Measurements from ENCODE around the gene CDC42EP2. TPM values are rescaled to one million over a fixed set of nuclear protein-coding genes. Genes with fewer than 3 reads are reported as not detected.

The CDC42EP2 gene
- total and polyA plus RNA-seq, 2 of the 13 experiments (the other 11 are each of a cell fraction or from before 2014, with no cell fraction given): 2.3 to 7.1 TPM

- intact Hi-C loops (cut with micrococcal nuclease; ENCODE audit: unreplicated experiment): no loop called here
- Histone ChIP-seq H2AFZ (ENCODE audit: low read length) (no peak overlapping the region), H4K20me1 (ENCODE audit: insufficient read depth, low read length) (no peaks in the 10 kb centered on the region), H3K27me3 (ENCODE audit: control insufficient read depth in 1 of 2, insufficient read depth in 2 of 2, low read length in 2 of 2) (no peaks in the 10 kb centered on the region), H3K9me3 (ENCODE audit: low read length) (no peaks in the 10 kb centered on the region), H3K27ac (ENCODE audit: extremely low read length, insufficient read depth, low read length) (peak overlapping the region; percentile 75), H3K36me3 (replicated peaks in 1 of 2; ENCODE audit: control insufficient read depth in 1 of 2, insufficient read depth in 2 of 2, low read length in 2 of 2) (0 out of 5 replicates have a peak, but pooled peaks cover 0 to 2% of the 10 kb centered on the region in 2 experiments), H3K79me2 (ENCODE audit: insufficient read depth, low read length) (no peaks in the 10 kb centered on the region), H3K4me2 (ENCODE audit: low read depth, low read length) (peak overlapping the region; percentile 76), H3K4me1 (ENCODE audit: insufficient read depth, low read length) (peaks cover 56% of the 10 kb centered on the region), H3K9ac (ENCODE audit: insufficient read depth, low read depth, low read length) (peak overlapping the region; percentile 48), H3K4me3 (replicated peaks in 1 of 3; ENCODE audit: insufficient read depth in 1 of 3, low read depth in 2 of 3, low read length in 3 of 3) (peak overlapping the region in 2 of 3 experiments; percentile 4 to 56; a peak in 3 of 6 replicates)
- DNase-seq (ENCODE audit: low spot score) (peak; percentile 95), FAIRE-seq (peak; percentile 98), ATAC-seq (peak; percentile 80)
- CTCF ChIA-PET (ENCODE audit: low intra/inter-chr PET ratio, low total read pairs): no interaction called here
- WGBS (ENCODE audit: low lambda C conversion rate): 1% methylated on average over 8 of the region's 8 CpGs
- POLR2A ChIA-PET: interaction anchor here (0.6 to 6.3 kb wide), 26 partner anchors 9 to 236 kb away, joined by 3 to 87 read pairs (median 5); partner anchors contain the start of genes DPF2, FAU, MALAT1 and NEAT1
- in situ Hi-C loops (cut with HindIII; ENCODE audit: extremely low pct_ligation_motif_present, low pct_unique_long_range_greater_than_20kb): no loop called here
- BruUV-seq (replicated peaks): no TSS peak
- TF ChIP-seq, protein P1, sequence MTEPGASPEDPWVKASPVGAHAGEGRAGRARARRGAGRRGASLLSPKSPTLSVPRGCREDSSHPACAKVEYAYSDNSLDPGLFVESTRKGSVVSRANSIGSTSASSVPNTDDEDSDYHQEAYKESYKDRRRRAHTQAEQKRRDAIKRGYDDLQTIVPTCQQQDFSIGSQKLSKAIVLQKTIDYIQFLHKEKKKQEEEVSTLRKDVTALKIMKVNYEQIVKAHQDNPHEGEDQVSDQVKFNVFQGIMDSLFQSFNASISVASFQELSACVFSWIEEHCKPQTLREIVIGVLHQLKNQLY (CRISPR knock-in tag; IDR thresholded peaks at IDR 0.05): no peak
- TF ChIP-seq GPN1 (CRISPR knock-in tag; IDR thresholded peaks at IDR 0.05; ENCODE audit: borderline replicate concordance): no peak
- no peak for TF ChIP-seq BRD4 (CRISPR knock-in tag; IDR thresholded peaks at IDR 0.05)
- TF ChIP-seq TOE1 (CRISPR knock-in tag; IDR thresholded peaks at IDR 0.05): peak; percentile 36; the same call in 1 of the 2 replicates
- peak; percentile 72 for TF ChIP-seq SALL1 (CRISPR knock-in tag; IDR thresholded peaks at IDR 0.05)
- TF ChIP-seq, protein P2, sequence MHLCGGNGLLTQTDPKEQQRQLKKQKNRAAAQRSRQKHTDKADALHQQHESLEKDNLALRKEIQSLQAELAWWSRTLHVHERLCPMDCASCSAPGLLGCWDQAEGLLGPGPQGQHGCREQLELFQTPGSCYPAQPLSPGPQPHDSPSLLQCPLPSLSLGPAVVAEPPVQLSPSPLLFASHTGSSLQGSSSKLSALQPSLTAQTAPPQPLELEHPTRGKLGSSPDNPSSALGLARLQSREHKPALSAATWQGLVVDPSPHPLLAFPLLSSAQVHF (CRISPR knock-in tag; IDR thresholded peaks at IDR 0.05): no peak
- no peak for TF ChIP-seq ZNF773 (CRISPR knock-in tag; IDR thresholded peaks at IDR 0.05; ENCODE audit: borderline replicate concordance)
- TF ChIP-seq SP2 (CRISPR knock-in tag; IDR thresholded peaks at IDR 0.05): no peak
- TF ChIP-seq PHF20 (CRISPR knock-in tag; IDR thresholded peaks at IDR 0.05): peak; percentile 34; the same call in 1 of the 2 replicates
- TF ChIP-seq MAFG (CRISPR knock-in tag; IDR thresholded peaks at IDR 0.05): no peak
- no peak for TF ChIP-seq TBX3 (IDR thresholded peaks at IDR 0.05; ENCODE audit: borderline replicate concordance)
- no peak for TF ChIP-seq U2AF2 (IDR thresholded peaks at IDR 0.05; ENCODE audit: low read depth, low read length)
- TF ChIP-seq RBFOX2 (IDR thresholded peaks at IDR 0.05; ENCODE audit: low read depth, low read length): no peak
- 0 out of 2 replicates have a peak, but pooled peaks have one; percentile 52 for TF ChIP-seq HOXA5 (CRISPR knock-in tag; IDR thresholded peaks at IDR 0.05)
- no peak for TF ChIP-seq ZNF564 (CRISPR knock-in tag; IDR thresholded peaks at IDR 0.05)
- TF ChIP-seq ZNF20 (CRISPR knock-in tag; IDR thresholded peaks at IDR 0.05): no peak
- no peak for TF ChIP-seq KLF13 (CRISPR knock-in tag; IDR thresholded peaks at IDR 0.05)
- no peak for TF ChIP-seq SP140L (CRISPR knock-in tag; IDR thresholded peaks at IDR 0.05; ENCODE audit: borderline replicate concordance)
- TF ChIP-seq SIX4 (CRISPR knock-in tag; IDR thresholded peaks at IDR 0.05): no peak
- no peak for TF ChIP-seq KLF9 (CRISPR knock-in tag; IDR thresholded peaks at IDR 0.05; ENCODE audit: low read depth)
- peak; percentile 47; the same call in 1 of the 3 replicates for TF ChIP-seq MXI1 (IDR thresholded peaks at IDR 0.05; ENCODE audit: borderline replicate concordance, low read depth, low read length)
- no peak for TF ChIP-seq ZNF460 (CRISPR knock-in tag; IDR thresholded peaks at IDR 0.05; ENCODE audit: borderline replicate concordance)
- TF ChIP-seq GATAD1 (CRISPR knock-in tag; IDR thresholded peaks at IDR 0.05): no peak
- TF ChIP-seq ZNF430 (CRISPR knock-in tag; IDR thresholded peaks at IDR 0.05): no peak
- TF ChIP-seq, protein P3, sequence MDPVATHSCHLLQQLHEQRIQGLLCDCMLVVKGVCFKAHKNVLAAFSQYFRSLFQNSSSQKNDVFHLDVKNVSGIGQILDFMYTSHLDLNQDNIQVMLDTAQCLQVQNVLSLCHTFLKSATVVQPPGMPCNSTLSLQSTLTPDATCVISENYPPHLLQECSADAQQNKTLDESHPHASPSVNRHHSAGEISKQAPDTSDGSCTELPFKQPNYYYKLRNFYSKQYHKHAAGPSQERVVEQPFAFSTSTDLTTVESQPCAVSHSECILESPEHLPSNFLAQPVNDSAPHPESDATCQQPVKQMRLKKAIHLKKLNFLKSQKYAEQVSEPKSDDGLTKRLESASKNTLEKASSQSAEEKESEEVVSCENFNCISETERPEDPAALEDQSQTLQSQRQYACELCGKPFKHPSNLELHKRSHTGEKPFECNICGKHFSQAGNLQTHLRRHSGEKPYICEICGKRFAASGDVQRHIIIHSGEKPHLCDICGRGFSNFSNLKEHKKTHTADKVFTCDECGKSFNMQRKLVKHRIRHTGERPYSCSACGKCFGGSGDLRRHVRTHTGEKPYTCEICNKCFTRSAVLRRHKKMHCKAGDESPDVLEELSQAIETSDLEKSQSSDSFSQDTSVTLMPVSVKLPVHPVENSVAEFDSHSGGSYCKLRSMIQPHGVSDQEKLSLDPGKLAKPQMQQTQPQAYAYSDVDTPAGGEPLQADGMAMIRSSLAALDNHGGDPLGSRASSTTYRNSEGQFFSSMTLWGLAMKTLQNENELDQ (CRISPR knock-in tag; IDR thresholded peaks at IDR 0.05; ENCODE audit: borderline replicate concordance): no peak
These were observed 43.2 kb downstream of the CDC42EP2 start for GRCh38 chr11:65357856-65358356.
